GM13977 (cell line): ENCODE results near the gene DBR1.
A peak's percentile ranks its signal among the peaks of the same experiment; 100 is the strongest.

ENCODE experiments used
- DNase-seq: peaks from one replicate; pipeline ENCODE4 v3.0.0; 2012; ENCODE audit warnings: low spot score
- in situ Hi-C: fragments of 300-500 bp; cut with MboI; formaldehyde crosslinking; loops from one replicate; pipeline ENCODE4 v1.12.0; 2022; ENCODE audit warnings: low sequenced_read_pairs, low pct_unique_long_range_greater_than_20kb, mixed read lengths, inconsistent platforms; ENCODE audit not compliant: unreplicated experiment
- TF ChIP-seq, protein P1 (sequence below): IDR thresholded peaks from 2 replicates; pipeline ENCODE4 v1.5.1; 2012; ENCODE audit warnings: mild to moderate bottlenecking, control low read depth; ENCODE audit not compliant: insufficient read depth; ENCODE audit errors: extremely low read depth, missing control alignments

The DBR1 gene

DNA sequence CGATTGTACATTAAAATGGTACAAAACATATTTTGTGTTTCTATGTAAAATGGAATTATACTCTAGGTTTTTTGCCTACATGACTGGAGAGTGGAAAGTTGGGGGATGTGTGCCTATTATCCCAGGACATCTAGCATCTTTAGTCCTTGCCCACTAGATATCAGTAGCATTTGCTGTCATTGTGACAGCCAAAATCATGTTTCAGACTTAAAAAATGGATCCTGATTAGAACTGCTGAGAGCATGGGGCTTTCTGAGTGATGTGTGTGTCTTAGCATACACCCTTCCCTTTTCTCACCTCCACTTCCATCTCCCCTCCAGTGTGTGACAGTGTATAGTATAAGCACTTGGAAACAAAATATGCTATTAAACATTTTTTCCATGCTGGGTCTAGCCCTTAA, 25.7 kb upstream of the DBR1 start:
- no peak for DNase-seq
- in situ Hi-C loops, result no loop called here
- TF ChIP-seq, protein P1, sequence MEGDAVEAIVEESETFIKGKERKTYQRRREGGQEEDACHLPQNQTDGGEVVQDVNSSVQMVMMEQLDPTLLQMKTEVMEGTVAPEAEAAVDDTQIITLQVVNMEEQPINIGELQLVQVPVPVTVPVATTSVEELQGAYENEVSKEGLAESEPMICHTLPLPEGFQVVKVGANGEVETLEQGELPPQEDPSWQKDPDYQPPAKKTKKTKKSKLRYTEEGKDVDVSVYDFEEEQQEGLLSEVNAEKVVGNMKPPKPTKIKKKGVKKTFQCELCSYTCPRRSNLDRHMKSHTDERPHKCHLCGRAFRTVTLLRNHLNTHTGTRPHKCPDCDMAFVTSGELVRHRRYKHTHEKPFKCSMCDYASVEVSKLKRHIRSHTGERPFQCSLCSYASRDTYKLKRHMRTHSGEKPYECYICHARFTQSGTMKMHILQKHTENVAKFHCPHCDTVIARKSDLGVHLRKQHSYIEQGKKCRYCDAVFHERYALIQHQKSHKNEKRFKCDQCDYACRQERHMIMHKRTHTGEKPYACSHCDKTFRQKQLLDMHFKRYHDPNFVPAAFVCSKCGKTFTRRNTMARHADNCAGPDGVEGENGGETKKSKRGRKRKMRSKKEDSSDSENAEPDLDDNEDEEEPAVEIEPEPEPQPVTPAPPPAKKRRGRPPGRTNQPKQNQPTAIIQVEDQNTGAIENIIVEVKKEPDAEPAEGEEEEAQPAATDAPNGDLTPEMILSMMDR, result no peak

DNA sequence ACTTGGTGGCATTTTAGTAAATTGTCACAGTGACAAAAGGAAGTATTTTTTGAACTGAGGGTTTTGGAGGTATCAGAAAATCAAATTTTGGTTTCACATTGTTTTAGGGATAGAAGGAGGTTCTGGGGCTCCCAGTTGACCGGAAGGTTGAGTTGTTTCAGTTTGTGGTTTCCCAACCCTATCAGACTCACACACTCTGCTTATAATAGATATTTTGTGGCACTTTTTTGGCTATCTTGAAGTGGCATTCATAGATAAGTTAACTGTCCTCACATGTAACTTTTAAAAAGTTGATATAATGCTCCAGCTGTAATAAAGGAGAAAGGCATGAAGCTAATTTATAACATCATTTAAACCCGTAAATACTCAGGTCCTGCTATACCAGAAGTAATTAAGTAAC, 25.1 kb upstream of the DBR1 start:
- DNase-seq, result no peak
- TF ChIP-seq, protein P1, result no peak
- in situ Hi-C loops, result no loop called here

DNA sequence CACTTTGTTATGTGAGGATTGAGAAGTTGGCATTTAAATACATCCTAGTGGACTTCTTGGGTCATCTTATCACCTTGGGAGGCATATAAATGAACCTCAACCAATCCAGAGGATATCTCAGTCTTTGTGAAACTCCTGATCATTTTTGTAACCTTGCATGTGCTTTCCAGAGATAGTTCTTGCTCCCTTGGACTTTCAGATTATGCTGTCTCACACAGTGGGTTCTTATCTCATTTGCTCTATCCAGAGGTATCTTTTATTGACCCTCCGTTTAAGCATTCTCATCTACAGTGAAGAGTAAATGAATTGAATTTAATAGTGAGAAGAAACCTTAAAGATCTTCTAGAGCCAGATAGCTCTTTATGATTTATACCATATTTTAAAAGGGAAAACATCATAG, 22.8 kb upstream of the DBR1 start:
- DNase-seq, result no peak
- TF ChIP-seq, protein P1, result no peak
- in situ Hi-C loops, result no loop called here

DNA sequence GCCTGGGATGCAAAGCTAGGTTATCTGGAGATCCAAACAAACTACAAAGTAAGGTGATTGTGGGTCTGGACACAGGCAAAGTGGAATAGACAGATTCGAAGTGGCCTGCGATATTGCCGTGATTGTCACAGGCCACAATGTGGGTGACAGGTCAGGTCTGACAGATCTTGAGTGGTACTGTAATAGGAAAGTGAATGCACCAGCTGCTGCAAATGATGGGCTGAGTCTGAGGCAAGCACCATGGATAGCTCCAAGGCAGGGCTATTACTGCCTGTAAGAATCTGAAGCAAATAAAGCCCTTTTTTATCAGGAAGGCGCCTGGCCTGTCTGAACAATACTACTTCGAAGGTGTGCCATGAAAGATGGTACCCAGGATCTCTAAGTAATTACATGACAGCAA, 22.3 kb upstream of the DBR1 start:
- in situ Hi-C loops, result no loop called here
- DNase-seq, result peak; percentile 31
- TF ChIP-seq, protein P1, result no peak

DNA sequence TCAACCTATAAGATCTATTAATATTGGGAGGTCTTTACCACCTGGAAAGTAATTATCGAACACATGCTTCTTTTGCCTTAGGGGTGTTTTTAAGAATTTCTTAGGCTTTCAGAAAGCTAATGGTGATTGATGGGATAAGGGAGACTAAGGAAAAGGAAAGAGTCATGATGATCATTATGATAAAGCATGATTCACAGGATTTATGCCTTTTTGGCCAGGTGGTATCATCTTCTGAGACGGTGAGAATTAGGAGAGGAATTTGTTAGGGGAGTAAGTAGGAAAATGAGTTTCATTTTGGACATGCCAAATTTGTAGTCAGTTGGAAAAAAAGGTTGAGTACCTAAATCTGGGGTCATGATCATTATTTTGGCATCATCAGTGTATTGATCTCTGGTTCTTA, 21.3 kb upstream of the DBR1 start:
- no peak for DNase-seq
- TF ChIP-seq, protein P1, result no peak
- in situ Hi-C loops, result no loop called here

DNA sequence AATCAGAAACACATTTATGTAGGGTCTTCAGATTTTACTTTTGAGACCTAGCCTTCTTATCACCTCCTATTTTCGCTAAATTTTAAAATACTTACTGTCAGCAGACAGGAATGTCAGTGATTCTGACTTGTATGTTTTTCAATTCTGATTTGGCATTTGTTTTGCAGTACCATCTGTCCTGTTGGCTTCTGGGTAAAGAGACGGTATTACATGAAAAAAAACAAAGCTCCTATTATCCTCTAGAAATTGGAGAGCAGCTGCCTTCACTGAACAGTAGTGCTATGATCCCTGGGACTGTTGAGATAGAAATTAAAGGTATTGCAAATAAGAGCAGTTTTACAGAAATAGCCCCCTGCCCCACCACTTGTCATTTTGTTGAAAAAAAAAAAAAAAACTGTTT, 20.8 kb upstream of the DBR1 start:
- in situ Hi-C loops, result no loop called here
- TF ChIP-seq, protein P1, result no peak
- DNase-seq, result no peak

DNA sequence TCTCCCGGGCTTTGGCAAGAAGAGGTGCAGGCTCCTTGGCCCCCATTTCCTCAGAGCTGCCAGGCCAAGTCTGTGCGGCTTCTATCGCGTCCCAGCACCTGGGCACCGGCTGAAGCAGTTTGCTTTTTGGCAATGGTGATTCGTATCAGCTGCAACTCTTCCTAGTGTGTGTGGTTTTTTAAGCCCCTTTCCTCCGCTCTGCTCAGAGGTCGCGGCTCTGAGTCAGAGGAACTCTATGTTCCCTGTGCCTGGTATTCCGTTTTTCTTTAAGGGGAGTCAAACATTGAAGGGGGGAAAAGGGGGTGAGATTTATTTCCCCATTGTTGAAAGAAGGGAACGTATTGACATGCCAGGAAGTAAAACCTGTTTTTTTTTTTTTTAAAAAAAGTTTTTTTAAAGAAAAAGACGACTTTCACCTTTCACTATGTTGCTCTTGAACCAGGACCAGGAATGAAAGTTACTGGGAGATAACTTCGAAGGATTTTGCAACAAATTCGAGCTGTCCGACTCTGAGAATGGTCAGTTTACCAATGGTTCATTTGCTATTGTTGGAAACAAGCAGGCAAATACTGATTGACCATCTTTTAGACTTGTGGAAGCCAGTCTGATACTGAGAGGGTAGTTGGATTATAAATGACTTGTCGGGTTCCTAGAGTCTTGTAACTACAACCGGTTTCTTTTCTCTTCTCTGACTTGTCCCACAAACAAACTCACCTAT, 13.5 kb upstream of the DBR1 start:
- in situ Hi-C loops, result no loop called here
- TF ChIP-seq, protein P1, result no peak
- no peak for DNase-seq
